D721Med (cell line): ENCODE results near the gene TFF1.

ENCODE experiments used
- DNase-seq: peaks from one replicate; pipeline ENCODE4 v3.0.0; 2011; ENCODE audit warnings: low spot score; ENCODE audit not compliant: insufficient read length
- FAIRE-seq: peaks from 2 replicates; lab custom pipeline; 2011; peaks lifted over from hg19 to GRCh38; lab: Jason Lieb, UNC
- CTCF ChIP-seq: IDR thresholded peaks from 2 replicates; pipeline ENCODE4 v1.5.1; 2012; ENCODE audit warnings: mild to moderate bottlenecking, control low read depth; ENCODE audit not compliant: insufficient read depth; ENCODE audit errors: missing control alignments

The TFF1 gene

GRCh38 chr21:42340187-42341050 is 25.9 kb downstream of the TFF1 start:
- TF ChIP-seq CTCF = no peak
- FAIRE-seq (no peak), DNase-seq (no peak)

GRCh38 chr21:42338729-42339715 is 27.3 kb downstream of the TFF1 start:
- DNase-seq (no peak), FAIRE-seq (no peak)
- no peak for TF ChIP-seq CTCF

- DNase-seq = no peak
- FAIRE-seq = no peak
- TF ChIP-seq CTCF = peak; percentile 60
Measured at GRCh38 chr21:42337830-42338728, 28.3 kb downstream of the TFF1 start.

- FAIRE-seq (no peak), DNase-seq (no peak)
- TF ChIP-seq CTCF = no peak
Measured at GRCh38 chr21:42337276-42337675, 29.1 kb downstream of the TFF1 start.

GRCh38 chr21:42336054-42336453 is 30.3 kb downstream of the TFF1 start:
- no peak for TF ChIP-seq CTCF
- no peak for FAIRE-seq
- DNase-seq = no peak

- no peak for TF ChIP-seq CTCF
- FAIRE-seq = no peak
- no peak for DNase-seq
Measured at GRCh38 chr21:42332557-42333317, 33.6 kb downstream of the TFF1 start.
